ENCODE results near the gene SDCCAG8.

DNA sequence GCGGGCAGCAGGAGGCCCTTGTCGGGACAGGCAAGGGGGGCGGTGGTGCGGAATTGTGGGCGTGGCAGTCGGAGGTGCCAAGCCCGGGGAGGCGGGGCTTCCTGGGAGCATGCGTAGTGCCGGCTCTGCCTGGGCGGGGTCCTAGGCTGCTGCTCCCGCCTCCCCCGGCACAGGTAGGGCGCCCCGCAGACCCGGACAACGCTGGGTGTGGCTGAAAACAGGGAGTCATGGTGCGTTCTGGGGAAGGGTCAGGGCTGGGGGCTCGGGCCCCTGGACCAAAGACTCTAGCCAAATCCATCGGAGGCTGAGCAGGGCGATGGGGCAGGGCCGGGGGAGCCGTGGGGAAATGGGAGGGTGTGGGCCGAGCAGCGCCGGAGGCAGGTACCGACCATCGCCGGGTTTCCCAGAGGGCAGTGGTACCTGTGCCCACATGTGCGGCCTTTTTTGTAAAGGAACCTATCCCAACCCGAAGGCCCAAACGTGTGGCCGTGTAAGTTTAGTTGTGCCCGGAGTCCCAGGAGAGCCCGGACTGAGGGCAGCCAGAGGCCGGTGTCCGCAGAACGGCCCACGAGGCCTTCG lies 231.9 kb downstream of the SDCCAG8 start:
- no peak for TF ChIP-seq RFX5 (IDR thresholded peaks at IDR 0.05)
- peak; percentile 42; the same call in 1 of the 2 replicates for TF ChIP-seq POLR2A (IDR thresholded peaks at IDR 0.05; ENCODE audit: low read length)
- TF ChIP-seq, protein P1, sequence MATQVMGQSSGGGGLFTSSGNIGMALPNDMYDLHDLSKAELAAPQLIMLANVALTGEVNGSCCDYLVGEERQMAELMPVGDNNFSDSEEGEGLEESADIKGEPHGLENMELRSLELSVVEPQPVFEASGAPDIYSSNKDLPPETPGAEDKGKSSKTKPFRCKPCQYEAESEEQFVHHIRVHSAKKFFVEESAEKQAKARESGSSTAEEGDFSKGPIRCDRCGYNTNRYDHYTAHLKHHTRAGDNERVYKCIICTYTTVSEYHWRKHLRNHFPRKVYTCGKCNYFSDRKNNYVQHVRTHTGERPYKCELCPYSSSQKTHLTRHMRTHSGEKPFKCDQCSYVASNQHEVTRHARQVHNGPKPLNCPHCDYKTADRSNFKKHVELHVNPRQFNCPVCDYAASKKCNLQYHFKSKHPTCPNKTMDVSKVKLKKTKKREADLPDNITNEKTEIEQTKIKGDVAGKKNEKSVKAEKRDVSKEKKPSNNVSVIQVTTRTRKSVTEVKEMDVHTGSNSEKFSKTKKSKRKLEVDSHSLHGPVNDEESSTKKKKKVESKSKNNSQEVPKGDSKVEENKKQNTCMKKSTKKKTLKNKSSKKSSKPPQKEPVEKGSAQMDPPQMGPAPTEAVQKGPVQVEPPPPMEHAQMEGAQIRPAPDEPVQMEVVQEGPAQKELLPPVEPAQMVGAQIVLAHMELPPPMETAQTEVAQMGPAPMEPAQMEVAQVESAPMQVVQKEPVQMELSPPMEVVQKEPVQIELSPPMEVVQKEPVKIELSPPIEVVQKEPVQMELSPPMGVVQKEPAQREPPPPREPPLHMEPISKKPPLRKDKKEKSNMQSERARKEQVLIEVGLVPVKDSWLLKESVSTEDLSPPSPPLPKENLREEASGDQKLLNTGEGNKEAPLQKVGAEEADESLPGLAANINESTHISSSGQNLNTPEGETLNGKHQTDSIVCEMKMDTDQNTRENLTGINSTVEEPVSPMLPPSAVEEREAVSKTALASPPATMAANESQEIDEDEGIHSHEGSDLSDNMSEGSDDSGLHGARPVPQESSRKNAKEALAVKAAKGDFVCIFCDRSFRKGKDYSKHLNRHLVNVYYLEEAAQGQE (IDR thresholded peaks at IDR 0.05) = no peak
- TF ChIP-seq CTCF (IDR thresholded peaks at IDR 0.05) = no peak
- TF ChIP-seq KDM1A (IDR thresholded peaks at IDR 0.05; ENCODE audit: low read depth) = no peak
- no peak for TF ChIP-seq CBX8 (IDR thresholded peaks at IDR 0.05)
- TF ChIP-seq, protein P2, sequence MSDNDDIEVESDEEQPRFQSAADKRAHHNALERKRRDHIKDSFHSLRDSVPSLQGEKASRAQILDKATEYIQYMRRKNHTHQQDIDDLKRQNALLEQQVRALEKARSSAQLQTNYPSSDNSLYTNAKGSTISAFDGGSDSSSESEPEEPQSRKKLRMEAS (IDR thresholded peaks at IDR 0.05) = no peak; the same call in 1 of the 2 replicates
- TF ChIP-seq CHD4 (IDR thresholded peaks at IDR 0.05; ENCODE audit: borderline replicate concordance) = no peak

Measured in A549 (cell line).